Activated CD8-positive, alpha-beta memory T cell treated with anti-CD3 and anti-CD28 coated beads for 36 hours (primary cell): ENCODE results near the gene DNAJA2. TPM values are rescaled to one million over a fixed set of nuclear protein-coding genes. Genes with fewer than 3 reads are reported as not detected.

Experiments used
- CTCF ChIA-PET: fragments of 350-600 bp; sonication (Branson Sonifier 250); formaldehyde crosslinking; loops from one replicate; lab custom pipeline; 2021; ENCODE audit warnings: antibody characterized with exemption; lab: Charles Lee
- POLR2A ChIA-PET: fragments of 350-600 bp; sonication (Branson Sonifier 250); formaldehyde crosslinking; loops from one replicate; lab custom pipeline; 2021; ENCODE audit warnings: antibody characterized with exemption; lab: Charles Lee
- total RNA-seq, 2 experiments: library from RNA; stranded (reverse); gene quantifications; one replicate each; pipeline ENCODE4 v1.2.3, GENCODE V29; 2021

DNAJA2 gene
- total RNA-seq, 2 experiments from 2014 or later: 84.7 to 88.1 TPM

DNA sequence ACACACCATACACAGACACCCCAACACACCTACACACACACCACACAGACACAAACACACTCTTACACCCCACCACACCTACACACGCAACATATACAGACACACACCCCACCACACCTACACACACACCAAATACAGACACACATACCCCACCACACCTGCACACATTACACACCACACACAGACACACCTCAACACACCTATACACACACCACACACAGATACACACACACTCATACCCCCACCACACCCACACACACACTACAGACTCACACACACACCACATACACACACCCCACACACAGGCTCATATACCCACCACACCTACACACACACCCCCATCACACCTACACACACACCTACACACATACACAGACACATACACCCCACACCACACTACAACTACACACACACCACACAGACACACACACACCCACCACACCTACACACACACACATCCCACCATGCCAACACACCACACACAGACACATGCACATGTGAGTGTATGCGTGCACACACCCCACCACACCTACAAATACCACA lies 57.9 kb downstream of the DNAJA2 start:
- ChIA-PET POLR2A (no interaction called here), CTCF (no interaction called here)

DNA sequence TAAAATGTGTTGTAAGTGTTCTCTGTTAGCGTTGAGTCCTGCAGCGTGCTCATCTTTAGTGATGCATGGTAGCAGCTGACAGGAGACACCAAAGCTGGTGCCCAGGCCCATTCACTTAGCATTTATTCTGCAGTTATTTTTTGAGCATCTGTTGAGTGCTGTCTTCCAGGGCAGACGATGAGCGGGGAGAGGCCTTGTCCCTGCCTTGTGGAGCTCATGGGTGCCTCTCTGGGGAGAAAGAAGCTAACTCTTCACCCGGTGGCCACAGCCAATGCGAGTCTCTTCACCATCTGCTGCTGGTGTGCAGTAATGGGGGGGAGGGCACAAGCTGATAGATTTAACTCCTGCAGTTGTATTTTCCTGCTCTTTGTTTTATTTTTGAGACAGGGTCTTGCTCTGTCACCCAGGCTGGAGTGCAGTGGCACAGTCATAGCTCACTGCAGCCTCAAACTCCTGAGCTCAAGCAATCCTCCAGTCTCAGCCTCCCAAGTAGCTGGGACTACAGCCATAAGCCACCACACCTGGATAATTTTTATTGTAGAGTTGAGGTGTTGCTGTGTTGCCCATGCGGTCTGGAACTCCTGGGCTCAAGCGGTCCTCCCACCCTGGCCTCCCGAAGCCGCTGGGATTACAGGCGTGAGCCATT lies 58.8 kb downstream of the DNAJA2 start:
- CTCF ChIA-PET: interaction anchor here (1.3 kb wide), 1 partner anchor 15 kb away, joined by 4 read pairs; no protein-coding TSS in a partner anchor
- POLR2A ChIA-PET: no interaction called here

DNA sequence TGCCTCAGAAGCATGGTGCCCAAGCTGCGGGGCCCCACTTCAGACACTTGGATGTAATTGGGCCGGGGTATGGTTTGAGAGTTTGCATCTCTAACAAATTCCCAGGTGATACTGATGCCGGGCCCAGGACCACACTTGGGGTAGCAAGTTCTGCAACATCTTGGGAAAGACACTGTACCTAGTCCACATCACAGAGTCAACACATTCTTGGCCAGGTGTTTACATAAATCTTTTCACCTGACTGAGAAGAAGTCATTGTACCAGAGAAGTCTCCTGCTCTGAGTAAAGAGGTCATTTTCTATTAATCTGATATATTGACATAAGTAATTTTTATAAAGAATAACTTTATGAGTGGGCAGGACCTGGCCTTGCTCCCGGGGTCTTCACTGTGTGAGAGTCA lies 61.8 kb downstream of the DNAJA2 start:
- ChIA-PET POLR2A (no interaction called here), CTCF (interaction anchor here (0.6 to 4.2 kb wide), 2 partner anchors 58 to 72 kb away, joined by 4 to 29 read pairs; no protein-coding TSS in a partner anchor)

DNA sequence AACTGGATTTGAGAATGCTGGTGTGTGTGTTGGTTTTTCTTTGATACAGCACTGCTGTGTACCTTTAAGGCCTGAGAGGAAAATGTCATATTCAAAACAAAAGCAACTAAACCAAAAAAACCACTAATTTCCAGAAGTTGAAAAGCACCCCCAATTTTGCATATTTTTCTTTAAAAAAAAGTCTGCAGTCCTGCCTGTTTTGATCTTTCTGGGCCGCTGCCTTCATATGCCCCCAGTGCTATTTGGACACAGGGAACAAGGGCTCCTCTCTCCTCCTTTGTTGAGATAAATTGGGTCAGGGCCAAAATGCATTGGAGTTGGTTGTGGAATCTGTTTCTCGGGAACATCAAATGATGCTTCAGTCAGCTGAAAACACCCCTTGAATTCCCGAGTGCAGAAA lies 62.4 kb downstream of the DNAJA2 start:
- CTCF ChIA-PET: interaction anchor here (4.2 kb wide), 1 partner anchor 57 kb away, joined by 29 read pairs; no protein-coding TSS in a partner anchor
- POLR2A ChIA-PET: no interaction called here

DNA sequence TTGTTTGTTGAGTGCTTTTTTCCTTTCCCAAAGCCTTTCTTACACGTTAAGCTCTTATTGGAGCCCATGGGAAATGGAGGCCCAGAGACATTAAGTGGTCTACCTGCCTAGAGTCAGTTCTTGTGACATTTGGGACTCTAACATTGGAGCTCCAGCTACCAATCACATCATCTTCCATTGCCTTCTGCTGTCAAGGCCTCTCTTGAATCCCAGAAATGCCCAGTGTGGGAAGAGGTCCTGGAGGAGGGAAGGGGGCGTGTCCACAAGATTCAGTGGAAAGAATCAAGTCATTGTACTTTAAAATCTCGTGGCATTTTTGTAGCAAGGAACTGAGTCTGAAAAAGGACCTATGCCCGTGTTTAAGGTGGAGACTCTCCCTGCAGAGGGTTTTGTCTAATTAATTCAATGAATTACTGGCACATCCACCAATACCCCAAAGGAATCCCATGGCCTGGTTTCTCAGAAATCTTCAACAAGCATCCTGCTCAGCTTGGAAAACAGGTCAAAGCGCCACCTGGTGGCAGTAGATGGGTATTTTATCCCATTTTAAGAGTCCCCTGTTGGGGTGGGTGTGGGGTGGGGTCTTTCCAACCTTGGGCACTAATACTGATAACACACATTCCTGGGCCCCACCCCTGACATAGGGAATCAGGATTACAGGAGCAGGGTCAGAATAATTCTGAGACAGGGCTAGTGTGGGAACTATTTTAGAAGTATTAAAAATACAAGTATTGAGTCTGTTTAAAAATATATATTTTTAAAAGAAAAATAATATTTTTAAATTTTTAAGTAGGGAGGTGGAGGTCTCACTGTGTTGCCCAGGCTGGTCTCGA lies 64.7 kb downstream of the DNAJA2 start:
- CTCF ChIA-PET: interaction anchor here (0.6 to 4.2 kb wide), 7 partner anchors 21 to 235 kb away, joined by 3 to 29 read pairs (median 3); partner anchors contain the start of gene GPT2
- POLR2A ChIA-PET: no interaction called here

DNA sequence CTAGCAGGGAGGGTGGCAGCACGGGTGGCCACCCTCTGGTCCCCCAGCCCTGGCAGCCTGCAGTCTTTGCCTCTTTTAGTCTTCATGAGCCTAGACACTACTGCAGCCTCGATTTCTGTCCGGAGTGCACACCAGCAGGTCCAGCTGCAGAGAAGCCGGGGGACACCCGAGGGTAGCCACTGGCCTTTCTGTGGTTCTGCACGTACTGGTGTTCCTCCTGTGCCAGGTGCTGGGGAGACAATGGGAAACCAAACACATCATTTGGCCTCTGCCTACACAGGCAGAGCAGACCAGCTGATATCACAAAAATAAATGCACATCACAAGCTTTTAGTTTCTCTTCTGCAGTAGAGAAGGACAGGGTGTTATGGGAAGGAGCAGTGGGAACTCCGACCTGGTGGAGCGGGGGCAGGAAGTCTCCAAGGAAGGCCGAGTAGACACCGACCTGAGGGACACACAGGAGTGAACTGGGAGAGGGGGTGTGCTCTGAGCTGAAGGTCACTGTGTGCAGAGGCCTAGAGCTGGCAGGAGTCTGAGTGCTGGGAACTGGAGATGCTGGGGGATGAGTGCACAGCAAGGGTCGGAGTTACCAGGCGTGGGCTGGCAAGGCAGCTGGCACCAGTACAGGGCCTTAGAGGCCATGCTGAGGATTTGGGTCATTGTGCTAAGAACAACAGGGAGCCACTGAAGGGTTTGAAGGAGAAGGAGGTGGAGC lies 66.3 kb downstream of the DNAJA2 start:
- POLR2A ChIA-PET: no interaction called here

DNA sequence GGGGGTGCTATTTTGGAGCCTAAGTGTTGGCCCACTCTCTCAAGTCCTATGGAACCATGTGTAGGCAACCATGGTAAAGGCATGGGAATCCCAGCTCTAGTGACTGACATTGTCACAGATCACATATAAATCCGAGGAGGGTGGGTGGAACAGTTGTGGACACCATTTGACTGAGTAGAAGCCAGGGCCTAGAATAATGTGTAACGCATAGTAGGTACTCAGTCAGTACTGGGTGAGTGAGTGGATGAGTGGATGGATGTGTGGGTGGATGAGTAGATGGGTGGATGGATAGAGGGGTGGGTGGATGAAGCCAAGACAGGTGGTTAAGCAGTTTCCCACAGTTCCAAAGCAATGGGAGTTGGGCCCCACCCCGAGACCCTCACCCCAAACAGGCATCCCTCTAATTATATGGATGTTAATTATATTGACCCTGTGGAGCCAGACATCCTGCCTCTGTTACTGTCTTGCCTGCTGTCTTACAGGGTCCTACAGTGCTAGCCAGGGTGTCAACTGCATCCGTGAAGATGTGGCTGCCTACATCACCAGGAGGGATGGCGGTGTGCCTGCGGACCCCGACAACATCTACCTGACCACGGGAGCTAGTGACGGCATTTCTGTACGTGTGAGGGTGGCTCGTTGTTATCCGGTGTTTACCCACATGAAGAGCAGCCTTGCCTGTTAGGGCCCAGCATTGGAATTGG lies 67.0 kb downstream of the DNAJA2 start:
- ChIA-PET CTCF (interaction anchor here (0.6 to 1.9 kb wide), 5 partner anchors 22 to 233 kb away, joined by 3 to 6 read pairs (median 5); partner anchors contain the start of gene GPT2), POLR2A (no interaction called here)

More for the DNA sequence above, 66.3 kb downstream of the DNAJA2 start:
- CTCF ChIA-PET: interaction anchor here (0.6 to 4.2 kb wide), 5 partner anchors 23 to 234 kb away, joined by 3 to 29 read pairs (median 5); partner anchors contain the start of gene GPT2

Other genes with a start within 250 kb of the DNAJA2 start
- gene MYLK3, start 225.3 kb downstream of the DNAJA2 start, total RNA-seq: under 1 TPM; 0.30 to 0.52 TPM
- gene C16orf87, start 142.5 kb downstream of the DNAJA2 start, total RNA-seq: 10 to 100 TPM; 21.6 to 23.0 TPM
- 10 to 100 TPM; 31.6 to 33.4 TPM for gene GPT2, start 89.3 kb downstream of the DNAJA2 start, total RNA-seq
- 10 to 100 TPM; 19.0 to 20.6 TPM for gene NETO2, start 170.3 kb upstream of the DNAJA2 start, total RNA-seq